Measurements from ENCODE around the gene CIRBP. TPM values are rescaled to one million over a fixed set of nuclear protein-coding genes. Genes with fewer than 3 reads are reported as not detected.

CIRBP gene
- total RNA-seq, 2 donors from 2014 or later: 492 to 644 TPM

GRCh38 chr19:1262623-1263123 lies 6.5 kb upstream of the CIRBP start:
- no peaks in the 10 kb centered on the region for H3K27me3 ChIP-seq (replicated peaks; ENCODE audit: insufficient read depth)
- ATAC-seq (ENCODE audit: insufficient number of reproducible peaks, low FRiP score, low read depth): no peak
- no peak for TF ChIP-seq CTCF (IDR thresholded peaks at IDR 0.05)
- H3K36me3 ChIP-seq: peaks cover 3% of the 10 kb centered on the region
- no peak for DNase-seq (ENCODE audit: low spot score)
- no peaks in the 10 kb centered on the region for H3K9me3 ChIP-seq
- peaks cover 61 to 81% of the 10 kb centered on the region in 2 donors for H3K4me1 ChIP-seq (ENCODE audit: control insufficient read depth in 1 of 2, low read depth in 2 of 2)
- peak overlapping the region; percentile 95 to 98 for H3K27ac ChIP-seq
- H3K4me3 ChIP-seq: peak overlapping the region; percentile 82

GRCh38 chr19:1263188-1263587 lies 5.9 kb upstream of the CIRBP start:
- H3K36me3 ChIP-seq: no peaks in the 10 kb centered on the region
- H3K27ac ChIP-seq: peak overlapping the region; percentile 95 to 98
- ATAC-seq (ENCODE audit: insufficient number of reproducible peaks, low FRiP score, low read depth) (no peak), DNase-seq (ENCODE audit: low spot score) (no peak)
- H3K27me3 ChIP-seq (replicated peaks; ENCODE audit: insufficient read depth): no peaks in the 10 kb centered on the region
- H3K4me1 ChIP-seq (ENCODE audit: control insufficient read depth in 1 of 2, low read depth in 2 of 2): peaks cover 60 to 81% of the 10 kb centered on the region in 2 donors
- no peaks in the 10 kb centered on the region for H3K9me3 ChIP-seq
- H3K4me3 ChIP-seq: no peak overlapping the region
- no peak for TF ChIP-seq CTCF (IDR thresholded peaks at IDR 0.05)

- Histone ChIP-seq H3K4me3 (peak overlapping the region; percentile 70), H3K27ac (peak overlapping the region; percentile 87 to 95), H3K9me3 (no peaks in the 10 kb centered on the region), H3K4me1 (ENCODE audit: control insufficient read depth in 1 of 2, low read depth in 2 of 2) (peaks cover 49 to 73% of the 10 kb centered on the region in 2 donors), H3K27me3 (replicated peaks; ENCODE audit: insufficient read depth) (no peaks in the 10 kb centered on the region), H3K36me3 (no peaks in the 10 kb centered on the region)
- DNase-seq (ENCODE audit: low spot score): no peak
- no peak for TF ChIP-seq CTCF (IDR thresholded peaks at IDR 0.05)
- no peak for ATAC-seq (ENCODE audit: insufficient number of reproducible peaks, low FRiP score, low read depth)
Measured at GRCh38 chr19:1264801-1265614, 4.1 kb upstream of the CIRBP start.

GRCh38 chr19:1265615-1266128 lies 3.5 kb upstream of the CIRBP start:
- TF ChIP-seq CTCF (IDR thresholded peaks at IDR 0.05): no peak
- ATAC-seq (ENCODE audit: insufficient number of reproducible peaks, low FRiP score, low read depth) (no peak), DNase-seq (ENCODE audit: low spot score) (peak; percentile 87)
- Histone ChIP-seq H3K4me3 (peak overlapping the region; percentile 70), H3K9me3 (no peaks in the 10 kb centered on the region), H3K27ac (peak overlapping the region; percentile 87 to 95), H3K27me3 (replicated peaks; ENCODE audit: insufficient read depth) (no peaks in the 10 kb centered on the region), H3K36me3 (peaks cover 1% of the 10 kb centered on the region), H3K4me1 (ENCODE audit: control insufficient read depth in 1 of 2, low read depth in 2 of 2) (peaks cover 49 to 74% of the 10 kb centered on the region in 2 donors)

- Histone ChIP-seq H3K4me1 (ENCODE audit: control insufficient read depth in 1 of 2, low read depth in 2 of 2) (peaks cover 54 to 77% of the 10 kb centered on the region in 2 donors), H3K27ac (peak overlapping the region; percentile 87 to 95), H3K4me3 (peak overlapping the region; percentile 70), H3K36me3 (peaks cover 5% of the 10 kb centered on the region), H3K27me3 (replicated peaks; ENCODE audit: insufficient read depth) (no peaks in the 10 kb centered on the region), H3K9me3 (no peaks in the 10 kb centered on the region)
- ATAC-seq (ENCODE audit: insufficient number of reproducible peaks, low FRiP score, low read depth) (peak; percentile 9), DNase-seq (ENCODE audit: low spot score) (no peak)
- no peak for TF ChIP-seq CTCF (IDR thresholded peaks at IDR 0.05)
Measured at GRCh38 chr19:1266129-1266915, 2.8 kb upstream of the CIRBP start.
